Subcutaneous abdominal adipose tissue (tissue), 5 donors: ENCODE results near the gene DNER.
"Not testable (repeated sequence)": the region's sequence is repeated elsewhere in the genome, so short reads cannot be mapped to it uniquely, and the experiment has no call there.

ENCODE experiments used
- H3K27ac ChIP-seq: one replicate; pipeline ENCODE4 v1.7.0; 2013; ENCODE audit warnings: low read depth, mild to moderate bottlenecking, inconsistent platforms, low read length, moderate library complexity
- H3K27me3 ChIP-seq, 5 donors: one replicate each; pipeline ENCODE4 v1.7.0; 2013; ENCODE audit warnings: low read length in 5 of 5, inconsistent platforms in 1 of 5; ENCODE audit not compliant: control insufficient read depth in 5 of 5, insufficient read depth in 4 of 5
- H3K36me3 ChIP-seq, 5 donors: one replicate each; pipeline ENCODE4 v1.7.0; 2013; ENCODE audit warnings: low read length in 5 of 5; ENCODE audit not compliant: control insufficient read depth in 5 of 5, insufficient read depth in 5 of 5
- H3K4me1 ChIP-seq, 5 donors: one replicate each; pipeline ENCODE4 v1.7.0; 2013; ENCODE audit warnings: low read length in 5 of 5, mild to moderate bottlenecking in 3 of 5, moderate library complexity in 1 of 5; ENCODE audit not compliant: control insufficient read depth in 5 of 5, insufficient read depth in 5 of 5
- H3K4me3 ChIP-seq, 5 donors: one replicate each; pipeline ENCODE4 v1.7.0; 2013; ENCODE audit warnings: low read length in 5 of 5, low read depth in 1 of 5
- H3K9ac ChIP-seq, 5 donors: one replicate each; pipeline ENCODE4 v1.7.0; 2013; ENCODE audit warnings: low read length in 5 of 5, mild to moderate bottlenecking in 4 of 5, moderate library complexity in 3 of 5
- H3K9me3 ChIP-seq, 5 donors: one replicate each; pipeline ENCODE4 v1.7.0; 2013; ENCODE audit warnings: low read length in 5 of 5; ENCODE audit not compliant: control insufficient read depth in 5 of 5
- donor health status: healthy.
- donor health status: healthy.
- donor health status: healthy.
- donor health status: healthy.
- donor health status: healthy.

Gene DNER

DNA sequence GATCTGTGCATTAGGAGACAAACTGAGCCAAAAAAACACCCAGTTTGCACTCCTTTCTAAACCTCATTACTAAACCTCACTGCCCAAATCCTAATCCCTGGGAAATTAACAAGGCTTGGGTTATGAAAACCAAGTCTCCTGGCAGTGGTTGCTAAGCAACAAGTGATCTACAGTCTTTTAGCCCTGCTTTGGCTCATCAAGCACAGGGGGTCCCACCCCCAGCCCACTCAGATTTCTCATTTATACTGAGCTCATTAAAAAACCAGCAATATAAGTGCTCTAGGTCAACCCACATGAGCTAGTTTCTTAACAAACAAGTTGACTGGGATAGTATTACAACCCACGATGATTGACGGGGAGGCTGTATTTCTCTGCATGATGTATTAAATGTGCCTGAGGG, 18.4 kb downstream of the DNER start:
- Histone ChIP-seq H3K4me1 (no peaks in the 10 kb centered on the region), H3K4me3 (no peak overlapping the region), H3K36me3 (no peaks in the 10 kb centered on the region), H3K27me3 (no peaks in the 10 kb centered on the region), H3K9ac (no peak overlapping the region), H3K27ac (no peak overlapping the region), H3K9me3 (peaks cover 0 to 2% (median 0%) of the 10 kb centered on the region in 5 donors)

- not testable (repeated sequence) for H3K9me3 ChIP-seq, H3K36me3 ChIP-seq, H3K9ac ChIP-seq, H3K4me1 ChIP-seq, H3K4me3 ChIP-seq, H3K27me3 ChIP-seq, H3K27ac ChIP-seq
Observed at GRCh38 chr2:229693845-229694244, 20.5 kb downstream of the DNER start.

GRCh38 chr2:229691631-229692030, 22.7 kb downstream of the DNER start:
- H3K9me3 ChIP-seq, result peaks cover 0 to 4% (median 0%) of the 10 kb centered on the region in 5 donors
- H3K9ac ChIP-seq, result no peak overlapping the region
- H3K27ac ChIP-seq, result no peak overlapping the region
- H3K4me1 ChIP-seq, result no peaks in the 10 kb centered on the region
- peaks cover 0 to 4% (median 0%) of the 10 kb centered on the region in 5 donors for H3K27me3 ChIP-seq
- no peak overlapping the region for H3K4me3 ChIP-seq
- H3K36me3 ChIP-seq, result no peaks in the 10 kb centered on the region

- Histone ChIP-seq H3K36me3 (no peaks in the 10 kb centered on the region), H3K27ac (no peak overlapping the region), H3K4me3 (no peak overlapping the region)
Observed at GRCh38 chr2:229689307-229689839, 25.0 kb downstream of the DNER start.

GRCh38 chr2:229688141-229688540, 26.2 kb downstream of the DNER start:
- H3K9ac ChIP-seq, result no peak overlapping the region
- peaks cover 0 to 4% (median 2%) of the 10 kb centered on the region in 5 donors for H3K27me3 ChIP-seq
- H3K4me3 ChIP-seq, result no peak overlapping the region
- no peaks in the 10 kb centered on the region for H3K36me3 ChIP-seq
- H3K27ac ChIP-seq, result no peak overlapping the region
- H3K9me3 ChIP-seq, result peaks cover 0 to 4% (median 0%) of the 10 kb centered on the region in 5 donors
- no peaks in the 10 kb centered on the region for H3K4me1 ChIP-seq

More at GRCh38 chr2:229689307-229689839, 25.0 kb downstream of the DNER start:
- peaks cover 0 to 4% (median 0%) of the 10 kb centered on the region in 5 donors for H3K9me3 ChIP-seq
- no peak overlapping the region for H3K9ac ChIP-seq
- H3K4me1 ChIP-seq, result no peaks in the 10 kb centered on the region
- H3K27me3 ChIP-seq, result peaks cover 0 to 4% (median 2%) of the 10 kb centered on the region in 5 donors

- H3K9ac ChIP-seq, result no peak overlapping the region
- H3K4me3 ChIP-seq, result no peak overlapping the region
- peaks cover 0 to 4% (median 0%) of the 10 kb centered on the region in 5 donors for H3K9me3 ChIP-seq
- H3K27me3 ChIP-seq, result peaks cover 0 to 4% (median 2%) of the 10 kb centered on the region in 5 donors
- no peak overlapping the region for H3K27ac ChIP-seq
- no peaks in the 10 kb centered on the region for H3K36me3 ChIP-seq
- H3K4me1 ChIP-seq, result no peaks in the 10 kb centered on the region
Observed at GRCh38 chr2:229686122-229686919, 28.0 kb downstream of the DNER start.

GRCh38 chr2:229684942-229685562, 29.3 kb downstream of the DNER start:
- Histone ChIP-seq H3K4me1 (no peaks in the 10 kb centered on the region), H3K9ac (no peak overlapping the region), H3K36me3 (no peaks in the 10 kb centered on the region), H3K4me3 (no peak overlapping the region), H3K27ac (no peak overlapping the region), H3K27me3 (peaks cover 0 to 4% (median 2%) of the 10 kb centered on the region in 5 donors), H3K9me3 (no peaks in the 10 kb centered on the region)

- H3K9me3 ChIP-seq, result no peaks in the 10 kb centered on the region
- no peak overlapping the region for H3K27ac ChIP-seq
- H3K9ac ChIP-seq, result no peak overlapping the region
- no peaks in the 10 kb centered on the region for H3K36me3 ChIP-seq
- H3K27me3 ChIP-seq, result peaks cover 3 to 11% (median 7%) of the 10 kb centered on the region in 5 donors
- no peaks in the 10 kb centered on the region for H3K4me1 ChIP-seq
- no peak overlapping the region for H3K4me3 ChIP-seq
Observed at GRCh38 chr2:229679393-229680125, 34.8 kb downstream of the DNER start.

DNA sequence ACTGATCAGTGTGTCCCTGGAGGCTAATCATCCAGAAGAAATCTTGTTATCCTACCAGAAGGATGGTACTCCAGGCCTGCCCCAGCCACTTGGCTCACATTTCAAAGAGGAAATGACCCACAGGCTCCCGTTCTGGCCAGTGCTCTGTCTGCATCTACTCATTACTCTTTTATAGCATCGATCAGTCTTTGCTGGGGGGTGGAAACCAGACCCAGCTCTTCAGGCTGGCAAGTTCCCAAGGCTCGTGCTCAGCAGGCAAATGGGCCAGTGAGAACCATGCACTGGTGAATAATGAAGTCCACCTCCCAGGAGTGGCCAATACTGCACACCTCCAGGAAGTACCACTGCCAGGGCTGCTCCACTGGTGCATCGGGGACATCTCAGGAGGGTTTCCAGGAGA, 38.8 kb downstream of the DNER start:
- Histone ChIP-seq H3K36me3 (no peaks in the 10 kb centered on the region), H3K27ac (no peak overlapping the region), H3K4me3 (no peak overlapping the region), H3K9ac (no peak overlapping the region), H3K4me1 (no peaks in the 10 kb centered on the region), H3K27me3 (peaks cover 3 to 20% (median 11%) of the 10 kb centered on the region in 5 donors), H3K9me3 (no peaks in the 10 kb centered on the region)
